ENCODE results near the gene VPS50. TPM values are rescaled to one million over a fixed set of nuclear protein-coding genes. Genes with fewer than 3 reads are reported as not detected.

Gene VPS50
- total RNA-seq, 1 experiment from 2014 or later = 9.2 TPM

- Mint-ChIP-seq H3K4me1 (peaks cover 8% of the 10 kb centered on the region), H3K27ac (no peak overlapping the region; the same call in 1 of the 2 replicates), H3K36me3 (no peaks in the 10 kb centered on the region), H3K4me3 (no peak overlapping the region), H3K27me3 (ENCODE audit: low read depth) (no peaks in the 10 kb centered on the region), H3K9me3 (no peaks in the 10 kb centered on the region)
- ChIA-PET CTCF (no interaction called here), POLR2A (no interaction called here)
- DNase-seq (ENCODE audit: low spot score) (no peak), ATAC-seq (no peak)
- TF ChIP-seq CBFB (CRISPR knock-in tag; IDR thresholded peaks at IDR 0.05; ENCODE audit: low read depth) = no peak
- TF ChIP-seq, protein P1, sequence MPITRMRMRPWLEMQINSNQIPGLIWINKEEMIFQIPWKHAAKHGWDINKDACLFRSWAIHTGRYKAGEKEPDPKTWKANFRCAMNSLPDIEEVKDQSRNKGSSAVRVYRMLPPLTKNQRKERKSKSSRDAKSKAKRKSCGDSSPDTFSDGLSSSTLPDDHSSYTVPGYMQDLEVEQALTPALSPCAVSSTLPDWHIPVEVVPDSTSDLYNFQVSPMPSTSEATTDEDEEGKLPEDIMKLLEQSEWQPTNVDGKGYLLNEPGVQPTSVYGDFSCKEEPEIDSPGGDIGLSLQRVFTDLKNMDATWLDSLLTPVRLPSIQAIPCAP (CRISPR knock-in tag; IDR thresholded peaks at IDR 0.05) = no peak
- no peak for TF ChIP-seq EMX1 (CRISPR knock-in tag; IDR thresholded peaks at IDR 0.05)
- TF ChIP-seq ZBTB21 (CRISPR knock-in tag; IDR thresholded peaks at IDR 0.05; ENCODE audit: borderline replicate concordance) = no peak
- no peak for TF ChIP-seq NR1H2 (CRISPR knock-in tag; IDR thresholded peaks at IDR 0.05)
Observed at GRCh38 chr7:93310346-93310745, 78.2 kb downstream of the VPS50 start.

GRCh38 chr7:93314449-93314848 is 82.3 kb downstream of the VPS50 start:
- ChIA-PET CTCF (interaction anchor here (1.2 kb wide), 1 partner anchor 85 kb away, joined by 3 read pairs; no protein-coding TSS in a partner anchor), POLR2A (no interaction called here)
- Mint-ChIP-seq H3K36me3 (no peaks in the 10 kb centered on the region), H3K27ac (no peak overlapping the region), H3K4me1 (peaks cover 8% of the 10 kb centered on the region), H3K9me3 (no peaks in the 10 kb centered on the region), H3K4me3 (no peak overlapping the region), H3K27me3 (ENCODE audit: low read depth) (no peaks in the 10 kb centered on the region)
- ATAC-seq (no peak), DNase-seq (ENCODE audit: low spot score) (no peak)
- TF ChIP-seq RORB (CRISPR knock-in tag; IDR thresholded peaks at IDR 0.05) (no peak), NFATC4 (CRISPR knock-in tag; IDR thresholded peaks at IDR 0.05) (no peak), USF1 (CRISPR knock-in tag; IDR thresholded peaks at IDR 0.05) (no peak), PRDM15 (CRISPR knock-in tag; IDR thresholded peaks at IDR 0.05) (no peak), SMAD4 (CRISPR knock-in tag; IDR thresholded peaks at IDR 0.05) (no peak), ZNF532 (CRISPR knock-in tag; IDR thresholded peaks at IDR 0.05; ENCODE audit: borderline replicate concordance) (no peak), ATF6 (CRISPR knock-in tag; IDR thresholded peaks at IDR 0.05) (no peak), AR (CRISPR knock-in tag; IDR thresholded peaks at IDR 0.05) (no peak), SP1 (CRISPR knock-in tag; conservative IDR thresholded peaks at IDR 0.05) (no peak), ZSCAN18 (CRISPR knock-in tag; IDR thresholded peaks at IDR 0.05) (no peak), ZNF121 (CRISPR knock-in tag; IDR thresholded peaks at IDR 0.05) (no peak), ZNF219 (CRISPR knock-in tag; IDR thresholded peaks at IDR 0.05; ENCODE audit: borderline replicate concordance) (no peak), CBFB (CRISPR knock-in tag; IDR thresholded peaks at IDR 0.05; ENCODE audit: low read depth) (no peak), ZNF317 (CRISPR knock-in tag; IDR thresholded peaks at IDR 0.05; ENCODE audit: borderline replicate concordance, low read depth) (no peak), FOXP1 (CRISPR knock-in tag; IDR thresholded peaks at IDR 0.05; ENCODE audit: borderline replicate concordance) (no peak)
